GM21825 (cell line): ENCODE data around the gene PRSS12.
A peak's percentile ranks its signal among the peaks of the same experiment; 100 is the strongest.
"Not testable (repeated sequence)": the region's sequence is repeated elsewhere in the genome, so short reads cannot be mapped to it uniquely, and the experiment has no call there.

ENCODE experiments used
- ATAC-seq: cut with Tn5 transposase; IDR thresholded peaks from one replicate; pipeline ENCODE4 v1.9.1; 2021; ENCODE audit warnings: mild to moderate bottlenecking, moderate library complexity; ENCODE audit not compliant: unreplicated experiment

Gene PRSS12

GRCh38 chr4:118327554-118328241, 25.1 kb downstream of the PRSS12 start:
- no peak for ATAC-seq

DNA sequence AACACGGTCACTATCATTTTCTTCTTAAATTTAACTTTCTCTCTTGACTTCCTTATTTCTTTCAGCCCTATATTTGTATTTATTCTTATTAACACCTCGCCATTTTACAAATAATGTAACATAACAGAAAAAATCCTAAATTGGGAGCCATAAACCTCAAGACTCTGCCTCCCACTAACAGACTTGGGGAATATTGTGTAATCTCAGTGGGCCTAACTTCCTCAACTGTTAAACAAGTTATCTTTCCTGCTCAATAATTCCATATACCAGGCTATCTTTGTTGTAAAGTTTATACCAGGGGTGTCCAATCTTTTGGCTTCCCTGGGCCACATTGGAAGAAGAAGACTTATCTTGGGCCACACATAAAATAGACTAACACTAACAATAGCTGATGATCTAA, 26.2 kb downstream of the PRSS12 start:
- no peak for ATAC-seq

- ATAC-seq = no peak
Measured at GRCh38 chr4:118325431-118325830, 27.4 kb downstream of the PRSS12 start.

DNA sequence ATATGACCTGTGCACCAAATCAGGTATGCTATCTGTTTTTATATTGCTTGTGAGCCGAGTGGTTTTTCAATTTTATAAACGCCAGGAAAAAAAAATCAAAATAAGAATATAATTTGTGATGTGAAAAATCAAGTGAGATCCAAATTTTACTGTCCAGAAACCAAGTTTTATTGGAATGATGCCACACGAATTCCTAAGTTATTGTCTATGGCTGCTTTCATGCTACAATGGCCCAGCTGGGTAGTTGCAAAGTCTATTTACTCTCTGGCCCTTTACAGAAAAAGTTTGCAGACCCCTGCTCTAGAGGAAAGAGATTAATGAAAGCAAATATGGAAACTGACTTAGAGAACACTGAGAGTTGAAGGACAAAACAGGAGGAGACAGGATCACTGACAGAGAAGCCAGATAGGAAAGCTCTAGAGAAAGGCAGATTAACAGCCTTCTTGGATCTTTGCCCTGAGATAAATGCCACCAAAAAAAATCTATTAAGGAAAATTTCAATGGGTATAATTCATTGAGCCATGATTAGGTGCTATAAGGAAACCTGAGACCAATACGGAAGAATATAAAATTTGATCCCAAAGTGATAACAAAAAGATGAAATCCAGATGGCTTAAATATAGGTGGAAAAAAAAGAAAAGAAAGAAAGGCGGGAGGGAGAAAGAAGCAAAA, 29.8 kb downstream of the PRSS12 start:
- ATAC-seq = no peak

DNA sequence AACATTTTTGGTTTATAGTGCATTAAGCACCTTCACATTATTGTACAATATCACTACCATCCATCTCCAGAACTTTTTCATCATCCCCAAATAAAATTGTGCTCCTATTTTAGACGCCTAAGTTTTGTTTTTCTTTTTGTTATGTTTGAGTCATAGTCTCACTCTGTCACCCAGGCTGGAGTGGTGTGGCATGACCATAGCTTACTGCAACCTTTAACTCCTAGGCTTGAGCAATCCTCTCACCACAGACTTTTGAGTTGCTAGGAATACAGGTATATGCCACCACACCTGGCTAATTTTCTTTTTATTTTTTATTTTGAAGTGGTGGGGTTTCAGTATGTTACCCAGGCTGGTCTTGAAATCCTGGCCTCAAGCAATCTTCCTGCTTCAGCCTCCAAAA, 33.9 kb downstream of the PRSS12 start:
- ATAC-seq = no peak

DNA sequence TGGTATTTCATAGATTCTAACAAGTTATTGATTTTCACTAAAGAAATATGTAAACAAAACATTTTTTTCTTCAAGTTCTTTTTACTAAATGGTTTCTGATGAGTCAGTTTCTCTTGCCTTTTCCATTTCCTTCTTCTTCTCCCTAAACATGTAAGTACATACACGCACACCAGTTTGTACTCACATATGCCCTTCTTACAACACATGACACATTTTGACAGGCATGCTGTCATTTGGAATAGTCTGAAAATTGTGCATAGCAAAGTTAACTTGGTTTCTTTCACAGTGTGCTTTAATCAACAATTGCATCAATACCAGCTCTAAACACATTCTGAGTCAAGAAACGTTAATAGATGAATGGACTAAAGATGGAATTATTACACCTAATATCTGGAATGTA, 35.1 kb downstream of the PRSS12 start:
- ATAC-seq = no peak

DNA sequence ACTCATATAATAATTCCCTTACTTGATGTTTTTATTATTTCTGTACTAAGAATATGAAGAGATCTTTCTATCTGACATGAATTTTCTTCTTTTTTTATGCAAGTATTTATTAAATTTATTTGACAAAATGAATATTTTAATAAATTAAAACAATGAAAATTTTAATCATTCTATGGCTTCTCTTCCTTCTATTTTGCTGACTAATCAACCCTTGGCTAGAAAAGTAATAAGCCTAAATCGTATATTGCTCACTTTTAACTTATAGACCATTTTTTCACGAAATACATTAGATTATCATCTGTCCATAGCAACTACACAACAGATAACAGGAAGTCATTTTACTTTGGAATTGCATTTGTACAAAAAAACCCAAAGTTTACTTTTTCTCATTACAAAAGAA, 38.6 kb downstream of the PRSS12 start:
- ATAC-seq = no peak

DNA sequence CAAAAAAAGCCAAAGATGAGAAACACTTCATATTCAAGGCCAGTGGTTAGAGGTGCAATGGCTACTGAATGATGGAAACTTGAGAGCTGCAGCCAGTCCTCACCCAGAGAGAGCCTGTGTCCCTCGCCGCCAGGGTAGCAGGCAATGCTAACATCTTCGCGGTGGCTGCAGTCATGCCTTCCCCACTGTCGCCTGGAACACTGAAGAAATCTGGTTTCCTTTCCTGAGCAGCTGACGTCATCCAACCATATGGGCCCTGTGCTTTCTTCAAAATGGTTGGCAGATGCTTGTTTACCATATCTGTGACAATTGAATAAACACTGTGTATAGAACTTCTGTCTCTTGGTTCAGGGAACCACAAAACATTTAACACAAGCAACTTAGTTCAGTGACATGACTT, 39.7 kb downstream of the PRSS12 start:
- no peak for ATAC-seq

DNA sequence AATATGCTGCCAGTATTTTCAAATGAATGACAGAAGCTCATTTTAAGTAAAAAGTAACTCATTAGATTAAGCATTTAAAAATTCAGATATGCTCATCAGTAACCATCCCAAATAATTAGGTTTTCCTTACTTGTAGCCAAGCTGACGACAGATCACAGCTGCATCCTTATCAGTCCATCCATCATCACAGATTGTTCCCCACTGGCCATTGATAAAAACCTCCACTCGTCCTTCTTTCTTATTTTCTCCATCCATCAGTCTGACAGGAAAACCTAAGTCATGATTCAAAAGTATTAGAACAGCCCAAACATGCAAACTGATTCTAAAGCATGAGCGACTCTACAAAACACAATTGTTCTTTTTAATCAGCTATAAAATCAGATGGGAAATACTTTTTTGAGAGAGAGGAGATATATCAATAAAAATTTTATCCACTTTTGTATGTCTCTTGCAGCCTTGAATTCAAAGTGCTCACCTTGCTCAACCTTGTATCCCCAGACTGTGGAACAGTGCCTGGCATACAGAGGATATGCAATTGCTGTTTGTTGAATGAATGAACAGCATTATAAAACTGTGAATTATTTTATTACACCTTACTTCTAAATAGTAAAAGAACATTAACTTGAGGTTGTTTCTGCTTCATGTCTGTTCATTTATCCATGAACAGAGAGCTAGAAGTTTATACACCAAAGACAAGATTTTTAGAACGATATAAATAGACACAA, 44.3 kb downstream of the PRSS12 start:
- no peak for ATAC-seq

DNA sequence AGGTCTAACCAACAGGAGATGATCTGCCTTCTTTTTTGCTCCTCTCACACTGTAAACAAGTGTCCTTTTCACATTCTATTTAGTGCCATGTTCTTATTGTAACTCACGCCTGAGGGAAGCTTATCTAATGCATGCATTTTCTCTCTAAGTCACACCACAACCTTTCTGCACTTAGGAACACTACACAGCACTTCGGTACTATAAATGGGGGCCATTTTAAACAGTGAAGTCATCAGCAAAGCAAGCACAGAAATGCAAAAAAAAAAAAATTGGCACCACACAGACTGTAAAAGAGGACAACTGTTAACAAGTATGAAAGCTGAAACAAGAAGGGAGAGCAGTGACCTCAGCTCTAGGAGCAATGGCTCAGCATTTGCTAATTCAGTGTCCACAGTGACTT, 45.2 kb downstream of the PRSS12 start:
- no peak for ATAC-seq

- ATAC-seq = not testable (repeated sequence)
Measured at GRCh38 chr4:118299619-118300018, 53.2 kb downstream of the PRSS12 start.

DNA sequence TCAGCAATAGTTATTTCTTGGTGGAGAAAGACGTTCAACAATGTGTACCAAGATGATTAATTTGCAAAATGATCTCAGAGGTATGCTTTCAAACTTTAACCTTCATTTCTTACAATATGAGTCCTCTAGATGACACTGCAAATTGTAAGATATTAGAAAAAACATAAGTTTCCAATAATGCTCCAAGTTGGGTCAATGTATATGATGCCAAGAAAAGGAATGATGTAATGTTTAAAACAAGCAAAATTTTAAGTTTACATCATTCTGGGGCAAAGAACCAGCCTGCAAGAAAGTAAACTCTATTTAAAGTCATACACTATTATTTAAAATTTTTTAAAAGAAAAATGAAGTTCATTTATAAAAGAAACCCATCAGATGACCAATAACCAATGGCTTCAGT, 56.1 kb downstream of the PRSS12 start:
- ATAC-seq = no peak

DNA sequence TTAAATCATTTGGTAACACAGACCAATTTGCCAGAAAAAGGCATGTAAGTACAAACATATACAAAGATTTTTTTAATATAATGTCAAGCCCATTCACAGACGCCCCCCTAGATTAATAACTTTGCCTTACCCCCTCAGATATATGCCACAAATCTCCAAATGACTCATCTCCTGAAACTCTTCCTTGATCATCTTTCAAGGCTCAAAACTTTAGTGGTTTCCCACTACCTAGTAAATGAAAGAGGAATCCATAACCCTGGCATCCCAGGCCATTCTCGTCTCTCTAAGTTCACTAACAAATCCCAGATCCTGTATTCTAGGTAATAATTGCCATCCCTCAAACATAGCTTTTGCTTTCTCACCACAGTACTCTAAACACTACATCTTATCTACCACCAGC, 61.9 kb downstream of the PRSS12 start:
- ATAC-seq = no peak

DNA sequence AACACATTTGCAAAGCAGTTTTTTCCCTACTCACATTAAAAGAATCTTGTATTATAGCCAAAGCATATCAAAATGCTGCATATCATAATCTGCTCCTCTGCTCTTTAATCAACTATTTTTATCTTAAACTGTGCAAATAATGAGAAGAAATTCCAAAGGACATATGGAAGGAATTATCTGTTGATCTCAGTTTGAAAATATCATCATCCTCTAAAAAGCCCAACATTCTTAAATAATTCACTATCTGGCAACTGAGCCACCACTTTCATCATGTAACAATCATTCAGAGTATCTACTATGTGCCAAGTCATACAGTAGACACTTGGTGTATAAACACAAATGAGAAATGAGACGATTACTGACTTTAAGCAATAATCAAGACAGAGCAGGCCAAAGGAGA, 63.0 kb downstream of the PRSS12 start:
- ATAC-seq = no peak

DNA sequence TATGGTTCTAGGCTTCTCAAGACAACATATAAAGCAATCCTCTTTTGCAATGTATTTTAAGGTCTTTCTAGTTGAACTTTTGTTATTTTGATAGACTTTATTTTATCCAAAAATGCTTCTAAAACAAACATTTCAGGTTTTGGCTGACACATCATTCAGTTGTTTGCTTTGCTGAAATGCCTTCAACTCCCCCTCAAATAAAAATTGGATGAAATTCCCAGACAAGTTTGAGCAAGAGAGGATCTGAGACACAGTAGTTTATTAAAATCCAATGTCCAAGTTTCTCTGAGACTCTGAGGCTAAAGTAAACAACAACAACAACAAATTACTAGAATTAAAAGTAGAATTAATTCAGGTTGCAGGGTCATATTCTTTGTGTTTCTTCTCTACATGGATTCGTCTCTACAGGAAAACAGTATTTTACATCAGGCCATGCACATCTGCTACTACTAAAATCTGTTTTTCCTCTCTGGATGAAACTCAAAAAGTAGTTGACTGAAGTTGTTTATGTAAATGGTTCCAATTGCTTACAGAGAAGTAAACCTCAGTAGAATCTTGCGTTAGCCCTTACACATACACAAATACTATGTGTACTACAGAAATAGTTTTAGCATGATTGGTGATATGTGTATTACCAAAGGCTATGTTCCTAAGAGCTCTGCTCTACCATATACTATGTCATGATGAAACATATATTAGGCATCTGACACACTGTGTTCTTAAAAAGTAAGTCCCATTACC, 64.9 kb downstream of the PRSS12 start:
- ATAC-seq = no peak

GRCh38 chr4:118286685-118287084, 66.1 kb downstream of the PRSS12 start:
- no peak for ATAC-seq

DNA sequence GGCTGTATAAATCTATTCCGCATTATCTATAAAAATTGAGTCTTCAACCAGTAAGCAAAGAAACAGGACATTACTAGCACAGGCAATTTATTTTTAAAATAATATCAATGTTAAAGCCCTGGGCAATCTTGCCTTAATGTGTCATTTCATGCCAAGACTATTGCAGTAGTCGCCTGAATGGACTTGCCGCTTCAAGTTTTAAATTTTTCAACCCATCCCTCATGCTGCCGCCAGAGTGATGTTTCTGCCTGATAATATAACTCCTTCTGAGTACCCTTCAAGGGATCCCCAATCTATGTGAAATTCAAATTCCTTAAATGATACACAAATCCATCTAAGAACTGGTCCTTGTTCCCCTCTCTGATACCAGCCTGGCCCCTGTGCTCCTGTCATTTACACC, 66.9 kb downstream of the PRSS12 start:
- ATAC-seq = no peak

DNA sequence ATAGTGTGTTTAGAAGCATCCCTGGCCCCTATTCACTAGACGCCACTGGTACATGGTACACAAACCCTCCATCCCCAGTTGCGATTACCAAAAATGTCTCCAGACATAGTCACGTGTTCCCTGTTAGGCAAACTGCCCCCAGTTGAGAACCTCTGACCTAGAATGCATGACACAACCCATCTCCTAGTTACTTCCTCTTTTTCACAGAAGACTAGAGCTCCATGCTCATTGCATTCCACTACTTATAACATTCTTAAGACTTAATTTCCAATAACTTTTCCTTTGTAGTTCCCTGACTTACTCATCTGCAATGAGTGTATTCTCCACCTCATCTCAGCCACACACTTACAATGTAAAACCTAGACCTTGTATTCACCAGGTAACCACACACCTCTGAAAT, 68.6 kb downstream of the PRSS12 start:
- ATAC-seq = peak; percentile 51

DNA sequence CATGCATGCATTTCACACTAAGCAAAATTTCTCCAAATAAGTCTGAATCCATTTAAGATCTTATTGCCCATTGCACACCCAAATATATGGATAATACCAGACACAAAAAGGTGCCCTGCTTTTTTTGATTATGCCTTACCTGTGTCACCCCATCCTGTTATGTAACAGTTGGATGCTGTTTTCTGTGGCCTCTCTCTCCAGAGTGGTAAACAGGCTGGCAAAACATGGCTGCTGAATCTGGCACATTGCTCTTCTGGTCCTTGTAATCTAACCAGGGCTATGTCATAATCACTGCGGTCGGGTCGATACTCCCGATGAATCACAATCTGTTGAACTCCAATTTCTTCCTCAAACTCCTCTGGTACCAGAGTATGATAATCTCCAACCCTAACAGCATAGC, 70.1 kb downstream of the PRSS12 start:
- no peak for ATAC-seq

GRCh38 chr4:118281611-118282442, 71.0 kb downstream of the PRSS12 start:
- ATAC-seq = no peak
